HG02763 (cell line): ENCODE results near the gene INSRR.
A peak's percentile ranks its signal among the peaks of the same experiment; 100 is the strongest.

ENCODE experiments used
- ATAC-seq: cut with Tn5 transposase; IDR thresholded peaks from one replicate; pipeline ENCODE4 v1.9.1; 2021; ENCODE audit warnings: mild to moderate bottlenecking, moderate library complexity; ENCODE audit not compliant: unreplicated experiment

Gene INSRR

DNA sequence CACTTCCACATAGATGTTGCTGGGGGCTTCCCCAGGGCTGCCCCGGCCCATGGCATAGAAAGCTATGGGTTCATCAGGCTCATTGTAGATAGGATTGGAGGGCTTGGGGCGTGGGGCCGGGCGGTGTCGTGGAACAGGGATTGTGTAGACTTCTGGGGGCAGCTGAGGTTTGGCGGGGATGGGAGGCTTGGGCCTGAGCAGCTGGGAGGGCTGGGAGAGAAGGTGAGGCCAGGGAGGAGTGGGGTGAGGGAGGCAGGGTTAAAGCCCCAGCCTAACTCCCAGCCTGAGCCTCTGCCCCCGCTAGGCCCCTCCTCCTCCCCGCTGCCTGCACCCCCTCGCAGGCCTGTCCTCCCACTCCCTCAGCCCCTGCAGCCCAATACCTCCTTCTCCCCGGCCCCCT lies 49.6 kb downstream of the INSRR start:
- no peak for ATAC-seq

DNA sequence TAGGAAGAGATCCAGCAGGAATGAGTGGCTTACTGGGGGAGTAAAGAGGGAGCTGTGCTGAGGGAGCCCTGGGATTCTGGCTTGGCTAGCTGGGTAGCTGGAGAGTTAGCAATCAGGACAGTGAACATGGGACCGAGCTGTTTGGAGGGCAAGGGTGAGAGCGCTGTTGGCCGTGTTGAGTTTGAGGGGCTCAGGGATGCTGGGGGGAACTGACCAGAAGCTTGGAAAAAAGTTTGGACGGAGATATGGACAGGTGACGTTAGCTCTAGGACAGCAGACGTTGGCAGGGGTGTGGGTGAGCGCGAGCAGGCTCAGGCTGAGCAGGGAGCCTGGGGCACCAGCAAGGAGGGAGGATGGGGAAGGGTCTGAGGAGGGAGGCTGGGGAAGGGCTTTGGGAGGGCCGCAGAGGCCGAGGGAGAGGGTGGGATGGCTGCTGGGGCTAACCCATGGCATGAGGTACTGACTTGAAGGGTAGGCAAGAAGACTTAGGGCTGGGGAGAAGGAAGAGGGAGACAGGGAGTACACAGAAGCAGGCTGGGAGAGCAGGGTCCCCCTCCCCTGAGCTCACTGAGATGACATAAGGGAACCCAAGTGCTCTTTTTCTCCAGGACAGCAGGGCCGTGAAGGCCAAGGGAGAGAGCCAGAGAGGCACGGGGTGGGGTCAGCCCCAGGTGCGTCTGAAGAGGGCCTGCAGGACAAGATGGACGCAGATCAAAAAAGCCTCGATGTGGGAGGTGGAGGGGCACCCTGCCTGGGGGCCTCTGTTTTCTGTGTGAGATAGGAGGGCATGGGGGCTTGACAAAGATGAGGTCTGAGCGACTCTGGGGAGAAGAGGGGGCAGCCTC lies 50.5 kb downstream of the INSRR start:
- ATAC-seq = no peak

DNA sequence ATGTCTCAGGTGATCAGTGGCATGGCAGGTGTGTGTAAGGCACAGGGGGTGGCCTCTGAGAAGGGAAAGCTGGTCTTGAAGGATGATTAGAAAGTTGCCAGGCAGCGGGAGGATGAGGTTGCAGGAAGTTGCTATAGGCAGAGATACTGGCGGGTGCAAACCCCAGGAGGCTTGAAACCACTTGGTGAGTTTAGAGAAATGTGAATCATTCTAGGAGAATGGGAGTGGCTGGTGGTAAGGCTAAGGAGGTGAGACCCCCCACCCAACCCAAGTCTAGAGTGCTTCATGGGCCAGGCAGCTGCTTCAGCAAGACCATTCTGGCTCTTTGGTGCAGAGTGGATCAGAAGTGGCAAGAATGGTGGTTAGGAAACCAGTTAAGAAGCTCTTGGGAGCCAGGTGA lies 51.3 kb downstream of the INSRR start:
- ATAC-seq = no peak

DNA sequence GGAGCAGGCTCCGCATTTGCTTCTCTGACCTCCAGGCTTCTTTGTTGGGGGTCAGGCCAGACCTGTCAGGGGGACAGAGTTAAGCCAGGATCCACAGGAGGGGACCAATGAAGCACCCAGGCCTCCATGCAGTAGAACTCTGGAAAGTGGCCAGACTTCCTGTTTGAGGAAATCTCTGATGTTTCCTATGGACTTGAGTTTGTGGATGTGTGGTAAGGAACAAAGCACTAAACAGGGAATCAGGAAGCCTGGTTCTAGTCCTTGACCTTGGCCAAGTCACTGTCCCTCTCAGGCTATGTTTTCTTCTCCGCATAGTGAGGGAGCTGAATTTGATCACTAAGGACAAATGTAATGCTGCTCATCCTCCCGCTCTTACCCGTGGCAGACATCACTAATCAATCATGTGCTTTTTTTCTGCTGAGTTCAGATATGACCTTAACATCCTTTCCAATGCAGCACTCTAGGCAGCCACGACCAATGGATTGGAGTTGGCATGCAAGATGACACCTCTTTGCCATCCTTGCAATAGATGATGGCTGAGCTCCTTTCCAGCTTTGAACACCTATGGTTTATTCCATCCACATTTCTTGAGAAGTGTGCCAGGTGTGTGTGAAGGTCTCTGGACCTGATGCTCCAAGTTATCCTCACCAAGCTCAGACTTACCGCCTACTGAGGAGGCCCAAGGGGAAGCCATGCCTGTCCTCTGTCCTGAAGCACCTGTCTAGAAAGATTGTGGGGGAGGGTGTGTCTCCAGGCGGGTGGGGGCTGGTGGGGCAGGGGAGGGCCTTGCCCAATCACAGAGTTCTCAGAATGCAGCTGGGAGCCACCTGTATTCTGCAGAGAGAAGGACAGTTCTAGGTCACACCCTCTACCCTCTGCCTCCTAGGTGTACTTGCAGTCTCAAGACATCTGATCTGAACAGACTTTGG lies 52.1 kb downstream of the INSRR start:
- ATAC-seq = no peak

DNA sequence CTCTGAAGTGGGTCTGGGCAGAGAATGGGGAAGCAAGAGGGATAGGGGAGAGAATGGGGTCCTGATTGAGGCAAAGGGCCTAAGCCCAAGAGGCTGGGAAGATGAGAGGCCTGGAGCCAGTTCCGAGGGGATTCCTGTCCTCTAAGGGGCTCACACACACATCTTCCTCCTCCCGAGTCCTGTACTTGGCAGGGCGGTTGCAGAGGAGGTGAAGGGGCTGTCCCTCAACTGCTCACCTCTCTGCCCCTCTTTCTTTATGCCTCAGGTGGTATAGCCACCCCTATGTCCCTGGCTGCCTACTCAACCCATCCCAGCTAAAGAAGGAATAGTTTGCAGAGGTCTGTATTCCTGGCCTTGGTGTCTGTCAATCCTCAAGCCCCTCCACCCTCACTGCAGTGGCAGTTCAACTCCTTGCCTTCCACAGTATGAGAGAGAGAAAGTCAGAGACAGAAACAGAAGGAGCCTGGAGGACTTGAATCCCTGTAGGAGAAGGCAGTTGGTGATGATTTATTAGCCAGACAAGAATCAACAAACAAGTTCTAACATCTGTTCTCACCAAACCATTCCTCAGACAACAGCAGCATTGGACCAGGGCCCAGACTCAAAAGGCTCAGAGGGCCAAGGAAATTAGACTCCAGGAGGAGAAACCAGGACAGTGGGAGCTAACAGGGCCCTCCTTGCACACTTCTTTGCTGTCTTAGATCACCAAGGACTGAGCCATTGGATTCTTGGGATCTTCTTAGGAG lies 53.0 kb downstream of the INSRR start:
- ATAC-seq = no peak

DNA sequence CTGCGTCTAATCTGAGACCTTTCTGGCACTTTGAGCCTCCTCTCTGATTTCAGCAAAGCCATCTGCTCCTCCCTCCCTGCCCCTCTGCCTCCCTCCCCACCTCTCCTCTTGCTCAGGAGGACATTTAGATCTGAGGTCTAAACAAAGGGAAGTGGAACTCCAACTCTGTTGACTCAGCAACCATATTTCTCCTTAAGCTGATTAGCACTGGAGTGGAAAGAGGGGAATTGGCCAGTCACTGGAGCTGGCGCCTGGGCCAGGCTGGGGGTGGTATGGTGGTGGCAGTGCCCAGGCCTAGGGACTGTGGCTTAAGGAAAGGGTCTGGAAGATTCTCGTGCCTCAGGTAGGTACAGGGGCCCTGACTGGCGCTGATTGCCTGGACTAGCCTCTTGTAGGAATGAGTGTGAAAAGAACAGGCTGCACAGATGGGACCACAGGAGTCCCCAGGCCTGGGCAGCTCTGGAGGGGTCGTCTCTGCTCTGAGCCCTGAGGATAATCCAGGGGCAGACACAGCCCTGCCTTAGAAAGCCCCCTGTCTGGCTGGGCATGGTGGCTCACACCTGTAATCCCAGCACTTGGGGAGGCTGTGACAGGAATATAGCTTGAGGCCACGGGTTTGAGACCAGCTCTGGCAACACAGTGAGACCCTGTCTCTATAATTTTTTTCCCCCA lies 54.2 kb downstream of the INSRR start:
- ATAC-seq = no peak

DNA sequence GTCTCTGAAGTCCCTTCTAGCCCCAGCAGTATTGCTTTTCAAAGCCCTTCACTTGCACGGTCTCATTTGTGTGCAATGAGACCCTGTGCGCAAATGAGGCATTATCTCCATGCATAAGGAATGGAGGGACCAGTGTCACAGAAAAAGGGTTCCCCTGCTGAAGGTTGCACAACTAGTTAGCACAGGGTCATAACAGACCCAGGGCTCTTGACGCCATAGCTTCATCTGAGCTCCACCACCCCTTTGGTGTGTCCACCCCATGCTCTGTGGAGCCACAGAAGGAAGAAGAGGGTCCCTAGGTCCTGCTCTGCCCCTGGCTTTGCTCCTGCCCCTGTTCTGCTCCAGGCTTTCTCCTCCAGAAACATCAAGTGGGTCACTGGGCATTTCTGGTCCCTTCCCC lies 54.9 kb downstream of the INSRR start:
- ATAC-seq = no peak

DNA sequence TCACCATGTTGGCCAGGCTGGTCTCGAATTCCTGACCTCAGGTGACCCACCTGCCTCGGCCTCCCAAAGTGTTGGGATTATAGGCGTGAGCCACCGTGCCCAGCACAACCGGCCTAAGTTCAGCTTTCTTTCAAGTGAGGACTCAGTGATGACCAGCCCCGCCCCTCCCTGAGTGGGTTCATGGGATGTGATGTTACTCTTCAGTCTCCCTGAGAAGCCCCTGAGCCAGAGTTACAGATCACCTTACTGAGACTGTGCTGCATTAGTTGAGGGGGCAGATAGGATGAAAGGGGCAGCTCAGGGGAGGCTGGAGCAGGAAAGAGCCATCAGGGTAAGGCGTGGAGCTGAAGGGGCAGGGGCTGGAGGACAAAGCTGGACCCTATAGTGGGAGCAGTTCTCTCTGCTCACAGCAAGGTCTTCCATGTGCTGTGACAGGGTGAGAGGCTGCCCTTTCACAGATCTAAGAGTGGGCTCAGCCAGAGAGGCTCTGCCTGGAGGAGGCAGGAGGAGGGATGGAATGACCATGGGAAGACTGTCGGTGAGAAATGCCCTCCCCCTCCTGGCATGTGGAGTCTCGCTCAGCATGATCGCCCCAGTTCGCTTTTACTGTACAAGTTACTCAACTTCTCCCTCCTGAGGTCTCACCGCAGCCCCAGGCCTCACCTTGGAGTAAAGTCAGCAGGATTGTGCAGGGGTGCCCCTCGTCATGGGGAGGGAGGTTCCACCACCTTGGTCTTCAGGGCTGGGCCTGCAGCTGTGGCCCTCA lies 55.6 kb downstream of the INSRR start:
- no peak for ATAC-seq

DNA sequence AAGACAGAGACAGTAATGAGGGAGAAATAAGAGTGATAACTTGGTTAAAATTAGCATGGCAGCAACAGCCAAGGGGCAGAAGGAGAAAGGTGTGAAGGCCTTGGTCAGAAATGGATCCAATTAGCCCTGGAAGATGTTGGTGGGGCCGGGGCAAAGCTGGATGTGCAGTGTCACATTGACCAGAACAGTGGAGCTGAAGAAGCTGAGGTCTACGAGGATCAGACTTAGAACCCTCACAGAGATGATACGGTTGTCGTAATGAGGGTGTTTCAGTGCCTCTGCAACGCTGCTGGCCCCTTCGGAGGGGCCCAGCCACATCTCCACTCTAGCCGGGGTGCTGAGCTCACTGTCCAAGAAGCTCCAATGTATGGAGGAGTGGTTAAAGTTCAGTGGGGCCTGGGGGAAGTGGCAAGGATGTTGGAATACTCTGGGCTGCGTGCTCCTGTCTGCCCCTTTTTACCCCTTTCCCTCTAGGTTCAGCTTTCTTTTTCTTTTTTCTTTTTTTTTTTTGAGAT lies 56.4 kb downstream of the INSRR start:
- no peak for ATAC-seq

DNA sequence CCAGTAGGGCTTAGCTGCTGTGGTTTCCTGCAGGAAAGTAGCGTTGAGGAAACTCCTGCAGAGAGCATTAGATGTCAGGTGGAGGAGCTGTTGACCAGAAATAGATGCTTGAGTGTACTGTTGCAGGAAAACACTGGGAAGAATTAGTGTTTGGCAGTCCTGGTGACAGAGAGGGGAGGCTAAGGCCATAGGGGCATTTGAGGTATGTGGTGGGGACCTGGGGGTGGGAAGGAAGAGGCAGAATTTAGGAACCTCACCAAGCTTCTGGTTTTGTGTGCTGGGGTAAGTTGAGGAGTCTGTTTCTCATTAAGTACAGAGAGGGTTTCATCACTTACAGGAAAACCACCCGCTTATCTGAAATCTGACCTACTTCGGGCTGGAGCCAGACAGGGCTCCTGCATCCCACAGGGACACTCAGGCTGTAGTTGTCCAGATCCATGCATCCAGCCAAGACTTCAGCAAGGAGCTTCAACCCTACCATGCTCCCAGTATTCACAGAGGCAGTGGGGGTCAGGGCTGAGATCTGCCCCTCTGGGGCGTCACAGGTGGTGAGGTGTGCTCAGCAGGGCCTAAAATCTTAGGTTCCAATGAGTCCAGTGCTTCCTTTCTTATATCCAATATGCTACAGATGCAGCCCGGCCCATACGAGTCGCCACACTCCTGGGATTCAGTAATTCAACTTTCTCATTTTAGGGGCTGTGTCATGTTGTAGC lies 57.4 kb downstream of the INSRR start:
- ATAC-seq = no peak

DNA sequence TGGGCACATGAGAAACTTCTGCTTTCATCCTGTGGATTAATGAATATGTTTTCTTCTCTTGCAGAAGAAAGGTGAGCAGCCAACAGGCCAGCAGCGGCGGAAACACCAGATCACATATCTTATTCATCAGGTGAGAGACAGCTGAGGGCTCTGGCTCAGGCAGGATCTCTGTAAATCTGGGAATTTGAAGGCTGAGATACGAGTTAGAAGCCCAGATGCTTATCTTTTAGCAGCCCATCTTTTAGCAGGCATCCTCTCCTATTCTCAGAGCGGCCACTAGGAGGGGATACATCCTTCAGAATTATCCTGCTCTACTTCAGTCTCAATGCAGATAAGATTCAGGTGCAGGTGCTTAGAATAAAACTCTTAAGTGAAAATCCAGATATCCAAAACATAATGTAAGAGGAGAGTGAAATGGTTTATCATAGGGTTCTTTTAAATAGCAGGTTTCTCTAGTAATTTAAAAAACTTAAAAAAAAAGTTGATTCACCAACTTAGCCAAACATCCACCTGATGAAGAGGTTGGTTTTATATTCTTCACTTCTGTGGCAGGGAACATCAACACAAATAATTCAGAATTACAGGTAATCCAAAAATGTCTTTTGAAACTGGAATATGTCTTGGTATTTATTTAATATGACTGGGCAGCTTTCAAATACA lies 61.6 kb downstream of the INSRR start:
- ATAC-seq = no peak

DNA sequence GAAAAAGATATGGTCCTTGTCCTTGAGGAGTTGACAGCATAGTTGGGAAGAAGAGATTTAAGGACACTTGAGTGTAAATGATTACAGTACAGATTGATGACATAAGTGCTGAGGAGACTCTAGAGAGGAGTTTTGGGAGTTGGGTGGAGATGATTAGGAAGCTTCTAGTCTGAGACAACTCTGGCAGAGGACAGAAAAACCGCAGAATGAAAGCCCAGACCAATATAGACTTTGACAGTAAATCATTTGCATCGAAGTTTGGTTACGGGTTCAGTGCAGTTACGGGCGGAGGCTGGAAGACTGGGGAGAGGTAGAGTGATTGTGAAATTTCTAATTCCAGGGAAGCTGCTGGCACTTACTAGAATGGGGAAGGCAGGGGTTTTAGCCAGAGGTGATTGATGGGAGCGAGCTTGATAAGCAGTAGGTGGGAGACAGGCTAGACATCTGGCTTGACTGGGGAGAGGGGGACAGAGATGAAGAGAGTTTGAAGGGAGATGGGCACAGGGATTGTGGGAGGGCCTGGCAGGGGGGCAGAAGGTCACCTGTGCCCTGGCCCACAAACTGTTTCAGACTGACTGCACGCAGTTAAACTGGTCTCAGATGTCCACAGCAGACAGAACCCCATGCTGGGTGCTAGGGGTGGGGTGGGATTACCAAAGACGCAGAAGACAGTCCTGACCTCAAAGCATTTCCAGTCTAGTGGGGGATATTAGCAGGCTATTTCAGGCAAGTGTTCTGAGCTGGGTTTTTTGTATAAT lies 62.4 kb downstream of the INSRR start:
- peak; percentile 41 for ATAC-seq

DNA sequence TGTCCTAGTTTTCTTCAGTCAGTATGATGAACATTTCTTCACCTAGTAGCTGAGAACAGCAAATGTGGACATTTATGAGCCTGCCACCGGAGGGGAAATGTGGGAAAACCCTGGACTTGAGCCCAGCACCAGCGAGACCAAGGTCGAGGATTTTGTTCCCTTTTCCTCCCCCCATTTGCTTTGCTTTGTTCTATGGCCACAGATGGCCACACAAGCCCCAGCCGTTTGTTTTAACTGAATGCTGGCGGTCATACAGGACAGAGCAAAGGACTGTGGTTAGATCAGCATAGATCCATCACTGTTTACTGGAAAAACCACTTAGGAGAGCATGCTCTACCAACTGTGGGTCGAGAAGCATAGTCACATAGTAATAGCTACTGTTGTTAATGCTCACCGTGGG lies 63.1 kb downstream of the INSRR start:
- ATAC-seq = no peak

DNA sequence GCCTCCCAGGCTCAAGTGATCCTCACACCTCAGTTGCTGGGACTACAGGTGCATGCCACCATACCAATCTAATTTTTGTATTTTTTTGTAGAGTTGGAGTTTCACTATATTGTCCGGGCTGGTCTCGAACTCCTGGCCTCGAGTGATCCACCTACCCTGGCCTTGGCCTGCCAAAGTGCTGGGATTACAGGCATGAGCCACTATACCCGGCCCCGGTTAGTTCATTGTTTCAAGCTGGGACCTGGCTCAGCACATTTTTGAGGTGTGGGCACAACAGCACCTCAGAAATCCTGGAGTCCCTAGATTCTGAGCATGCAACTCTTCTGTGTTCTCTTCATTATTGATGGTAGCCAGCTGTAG lies 63.6 kb downstream of the INSRR start:
- no peak for ATAC-seq

DNA sequence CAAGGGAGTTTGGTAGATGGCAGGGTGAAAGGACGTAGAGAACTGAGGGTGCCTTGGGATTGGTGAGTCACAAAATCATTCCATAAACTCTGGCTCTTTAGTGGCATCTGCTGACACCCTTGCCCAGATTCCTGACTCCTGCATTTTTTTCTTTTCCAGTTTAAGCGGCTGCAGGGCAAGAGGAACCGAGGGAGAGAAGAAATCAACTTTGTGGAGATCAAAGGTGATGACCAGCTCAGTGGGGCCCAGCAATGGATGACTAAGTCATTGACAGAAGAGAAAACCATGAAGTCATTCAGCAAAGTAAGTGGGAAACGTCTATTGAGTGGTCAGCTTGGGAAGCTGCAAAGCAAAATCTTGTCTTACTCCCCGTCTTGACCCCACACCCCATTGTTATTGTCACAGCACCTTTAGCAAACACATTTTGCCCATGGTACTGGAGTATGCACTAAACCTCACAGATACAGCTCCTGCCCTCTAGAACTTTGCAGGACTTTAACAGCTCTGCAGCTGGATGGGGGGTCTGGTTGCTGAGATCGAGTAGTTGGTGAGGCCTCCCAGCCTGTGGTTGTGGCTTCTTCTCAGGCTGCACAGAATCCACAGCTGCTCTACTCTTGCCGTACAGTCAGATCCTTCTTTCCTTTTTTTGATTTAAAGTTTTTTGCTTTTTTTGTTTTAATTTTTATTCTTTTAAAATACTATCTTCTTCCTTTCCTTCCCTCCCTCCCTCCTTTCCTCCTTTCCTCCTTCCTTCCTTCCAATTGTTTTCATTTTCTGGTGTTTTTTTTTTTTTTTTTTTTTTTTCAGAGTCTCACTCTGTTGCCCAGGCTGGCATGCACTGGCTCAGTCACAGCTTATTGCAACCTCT lies 64.2 kb downstream of the INSRR start:
- ATAC-seq = no peak
